Parathyroid adenoma (tissue), 2 donors: ENCODE data around the gene FSTL4.

Experiments
- H2AFZ ChIP-seq: fragments of 300-600 bp; sonication (generic); one replicate; pipeline ENCODE4 v1.7.0; 2017; ENCODE audit warnings: antibody characterized with exemption, mild to moderate bottlenecking
- H3K27ac ChIP-seq: fragments of 300-600 bp; sonication (generic); one replicate; pipeline ENCODE4 v1.7.0; 2017
- H3K27me3 ChIP-seq: fragments of 300-600 bp; sonication (generic); one replicate; pipeline ENCODE4 v1.7.0; 2017; ENCODE audit warnings: low read length; ENCODE audit not compliant: control insufficient read depth, insufficient read depth
- H3K36me3 ChIP-seq: fragments of 300-600 bp; sonication (generic); one replicate; pipeline ENCODE4 v1.7.0; 2017; ENCODE audit warnings: low read length; ENCODE audit not compliant: control insufficient read depth, insufficient read depth
- H3K4me1 ChIP-seq: fragments of 300-600 bp; sonication (generic); one replicate; pipeline ENCODE4 v1.7.0; 2017; ENCODE audit warnings: control low read depth
- H3K4me2 ChIP-seq: fragments of 300-600 bp; sonication (generic); one replicate; pipeline ENCODE4 v1.7.0; 2017; ENCODE audit warnings: low read length
- H3K4me3 ChIP-seq: fragments of 300-600 bp; sonication (generic); one replicate; pipeline ENCODE4 v1.7.0; 2017; ENCODE audit warnings: low read depth, low read length
- H3K79me2 ChIP-seq: fragments of 300-600 bp; sonication (generic); one replicate; pipeline ENCODE4 v1.7.0; 2017; ENCODE audit warnings: control low read depth
- H3K9ac ChIP-seq: fragments of 300-600 bp; sonication (generic); one replicate; pipeline ENCODE4 v1.7.0; 2017; ENCODE audit warnings: mild to moderate bottlenecking
- H3K9me3 ChIP-seq: fragments of 300-600 bp; sonication (generic); one replicate; pipeline ENCODE4 v1.7.0; 2017; ENCODE audit warnings: low read length; ENCODE audit not compliant: control insufficient read depth
- CTCF ChIP-seq: fragments of 300-600 bp; sonication (generic); IDR thresholded peaks from one replicate; pipeline ENCODE4 v1.7.0; 2017; ENCODE audit warnings: antibody characterized with exemption, mild to moderate bottlenecking
- donor health status: primary hyperparathyroidism.

Gene FSTL4

GRCh38 chr5:133554279-133554678 lies 58.1 kb downstream of the FSTL4 start:
- H3K4me2 ChIP-seq = no peak overlapping the region
- H3K36me3 ChIP-seq = no peaks in the 10 kb centered on the region
- H3K27me3 ChIP-seq = no peaks in the 10 kb centered on the region
- H2AFZ ChIP-seq = no peak overlapping the region
- H3K27ac ChIP-seq = no peak overlapping the region
- H3K9me3 ChIP-seq = no peaks in the 10 kb centered on the region
- no peak for TF ChIP-seq CTCF
- H3K79me2 ChIP-seq = peaks cover 12% of the 10 kb centered on the region
- H3K4me3 ChIP-seq = no peak overlapping the region
- H3K4me1 ChIP-seq = no peaks in the 10 kb centered on the region
- no peak overlapping the region for H3K9ac ChIP-seq

- no peak overlapping the region for H2AFZ ChIP-seq
- TF ChIP-seq CTCF = peak; percentile 73
- no peak overlapping the region for H3K9ac ChIP-seq
These were observed 59.3 kb downstream of the FSTL4 start for GRCh38 chr5:133552925-133553525.

GRCh38 chr5:133546500-133546899 lies 65.8 kb downstream of the FSTL4 start:
- Histone ChIP-seq H3K4me3 (no peak overlapping the region), H3K36me3 (no peaks in the 10 kb centered on the region), H3K4me1 (no peaks in the 10 kb centered on the region), H3K27me3 (no peaks in the 10 kb centered on the region), H3K4me2 (no peak overlapping the region), H3K9ac (no peak overlapping the region), H3K9me3 (no peaks in the 10 kb centered on the region), H2AFZ (no peak overlapping the region), H3K27ac (no peak overlapping the region), H3K79me2 (peaks cover 6% of the 10 kb centered on the region)
- no peak for TF ChIP-seq CTCF

More at GRCh38 chr5:133552925-133553525, 59.3 kb downstream of the FSTL4 start:
- H3K27ac ChIP-seq = no peak overlapping the region
- no peaks in the 10 kb centered on the region for H3K9me3 ChIP-seq
- no peak overlapping the region for H3K4me3 ChIP-seq
- no peak overlapping the region for H3K4me2 ChIP-seq
- no peaks in the 10 kb centered on the region for H3K36me3 ChIP-seq
- no peaks in the 10 kb centered on the region for H3K27me3 ChIP-seq
- H3K79me2 ChIP-seq = peaks cover 14% of the 10 kb centered on the region
- H3K4me1 ChIP-seq = no peaks in the 10 kb centered on the region

- Histone ChIP-seq H3K9ac (no peak overlapping the region), H3K4me3 (no peak overlapping the region), H3K27ac (no peak overlapping the region), H2AFZ (no peak overlapping the region), H3K9me3 (no peaks in the 10 kb centered on the region), H3K79me2 (peaks cover 2% of the 10 kb centered on the region), H3K4me2 (no peak overlapping the region), H3K27me3 (no peaks in the 10 kb centered on the region), H3K4me1 (no peaks in the 10 kb centered on the region), H3K36me3 (no peaks in the 10 kb centered on the region)
- no peak for TF ChIP-seq CTCF
These were observed 68.0 kb downstream of the FSTL4 start for GRCh38 chr5:133544346-133544745.

GRCh38 chr5:133539818-133540217 lies 72.5 kb downstream of the FSTL4 start:
- Histone ChIP-seq H3K27me3 (peaks cover 3% of the 10 kb centered on the region), H3K9me3 (no peaks in the 10 kb centered on the region), H2AFZ (no peak overlapping the region), H3K4me1 (no peaks in the 10 kb centered on the region), H3K4me2 (no peak overlapping the region), H3K9ac (no peak overlapping the region), H3K36me3 (no peaks in the 10 kb centered on the region), H3K79me2 (no peaks in the 10 kb centered on the region), H3K4me3 (no peak overlapping the region), H3K27ac (no peak overlapping the region)
- no peak for TF ChIP-seq CTCF
